Skeletal muscle satellite cell (primary cell): ENCODE results near the gene MCCC2.
"Not testable (repeated sequence)": the region's sequence is repeated elsewhere in the genome, so short reads cannot be mapped to it uniquely, and the experiment has no call there.

ENCODE experiments used
- H3K27me3 ChIP-seq: 2 replicates; pipeline ENCODE4 v1.7.0; 2013; ENCODE audit warnings: low read length; ENCODE audit not compliant: control insufficient read depth, insufficient read depth
- H3K36me3 ChIP-seq: 2 replicates; pipeline ENCODE4 v1.7.0; 2013; ENCODE audit warnings: mild to moderate bottlenecking, control low read depth, low read length; ENCODE audit not compliant: insufficient read depth
- H3K4me1 ChIP-seq: 2 replicates; pipeline ENCODE4 v1.7.0; 2013; ENCODE audit warnings: low read length; ENCODE audit not compliant: control insufficient read depth, insufficient read depth
- H3K4me2 ChIP-seq: 2 replicates; pipeline ENCODE4 v1.7.0; 2013; ENCODE audit warnings: mild to moderate bottlenecking, low read length
- H3K4me3 ChIP-seq: 2 replicates; pipeline ENCODE4 v1.7.0; 2013; ENCODE audit warnings: low read length
- H3K9ac ChIP-seq: 2 replicates; pipeline ENCODE4 v1.7.0; 2013; ENCODE audit warnings: mild to moderate bottlenecking, low read depth, low read length, moderate library complexity
- H3K9me3 ChIP-seq: replicated peaks from 2 replicates; pipeline ENCODE4 v1.7.0; 2013; ENCODE audit warnings: mild to moderate bottlenecking, control low read depth, low read length

The MCCC2 gene

DNA sequence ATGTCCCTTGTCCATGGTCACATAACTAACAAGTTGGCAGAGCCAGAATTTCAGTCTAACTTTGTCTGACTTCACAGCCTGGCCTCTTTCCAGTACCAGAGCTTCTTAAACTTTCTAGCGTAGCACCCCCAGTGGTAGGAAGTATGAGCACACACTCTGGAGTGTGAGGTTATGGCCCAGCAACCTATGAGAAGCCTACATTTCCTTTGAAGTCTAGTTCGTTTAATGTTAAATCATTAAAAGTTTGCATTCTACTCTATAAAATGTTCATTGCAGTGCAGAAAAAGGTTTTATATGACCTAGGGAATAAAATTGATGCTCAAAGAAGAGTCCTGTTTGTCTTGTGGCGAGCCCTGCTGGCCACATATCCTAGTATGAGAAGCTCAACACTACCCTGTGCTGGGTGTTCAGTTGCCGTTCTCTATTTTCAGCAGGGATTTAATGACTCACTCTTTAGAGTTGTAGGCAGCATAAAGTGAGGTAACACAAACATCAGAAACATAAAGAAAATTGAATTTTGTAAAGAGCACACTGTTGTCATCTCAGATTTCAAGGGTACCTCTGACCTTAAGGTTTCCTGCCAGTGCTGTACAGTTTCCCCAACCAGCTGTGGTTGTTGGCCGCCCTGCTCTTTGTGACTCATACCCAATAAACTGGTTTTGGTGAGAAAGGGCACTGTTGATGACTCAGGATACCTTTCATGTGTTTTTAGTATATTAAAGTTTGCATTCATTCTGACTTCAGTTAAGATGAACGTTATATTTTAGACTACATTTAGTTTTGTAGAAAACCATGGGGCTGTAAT, 14.3 kb downstream of the MCCC2 start:
- Histone ChIP-seq H3K27me3 (no peaks in the 10 kb centered on the region), H3K9ac (no peak overlapping the region), H3K9me3 (no peaks in the 10 kb centered on the region), H3K4me1 (peaks cover 19% of the 10 kb centered on the region), H3K4me2 (peak overlapping the region; percentile 47), H3K36me3 (peaks cover 11% of the 10 kb centered on the region), H3K4me3 (no peak overlapping the region)

- not testable (repeated sequence) for H3K9me3 ChIP-seq, H3K27me3 ChIP-seq, H3K4me3 ChIP-seq, H3K36me3 ChIP-seq, H3K9ac ChIP-seq, H3K4me1 ChIP-seq, H3K4me2 ChIP-seq
These were observed 22.8 kb downstream of the MCCC2 start for GRCh38 chr5:71609916-71610315.

GRCh38 chr5:71615809-71616208, 28.7 kb downstream of the MCCC2 start:
- Histone ChIP-seq H3K36me3 (no peaks in the 10 kb centered on the region), H3K4me2 (no peak overlapping the region), H3K27me3 (no peaks in the 10 kb centered on the region), H3K4me1 (no peaks in the 10 kb centered on the region), H3K4me3 (no peak overlapping the region), H3K9me3 (no peaks in the 10 kb centered on the region), H3K9ac (no peak overlapping the region)

- Histone ChIP-seq H3K9ac (no peak overlapping the region), H3K9me3 (no peaks in the 10 kb centered on the region), H3K4me1 (no peaks in the 10 kb centered on the region), H3K27me3 (no peaks in the 10 kb centered on the region), H3K4me3 (no peak overlapping the region), H3K4me2 (no peak overlapping the region), H3K36me3 (no peaks in the 10 kb centered on the region)
These were observed 33.5 kb downstream of the MCCC2 start for GRCh38 chr5:71620630-71621029.

DNA sequence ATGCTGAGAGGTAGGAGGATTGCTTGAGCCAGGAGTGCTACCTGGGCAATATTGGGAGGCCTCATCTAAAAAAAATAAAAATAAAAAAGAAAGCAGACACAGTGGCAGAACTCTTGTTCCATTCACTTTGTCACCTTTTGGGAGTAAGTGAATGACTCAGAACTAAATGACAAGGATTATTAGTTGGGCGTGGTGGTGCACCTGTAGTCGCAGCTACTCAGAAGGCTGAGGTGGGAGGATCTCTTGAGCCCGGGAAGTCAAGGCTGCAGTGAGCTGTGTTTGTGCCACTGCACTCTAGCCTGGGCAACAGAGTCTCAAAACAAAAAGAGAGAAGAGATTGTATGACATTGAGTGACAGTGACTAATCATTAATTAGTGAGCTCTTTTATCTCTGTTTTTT, 34.1 kb downstream of the MCCC2 start:
- Histone ChIP-seq H3K36me3 (no peaks in the 10 kb centered on the region), H3K4me2 (no peak overlapping the region), H3K27me3 (no peaks in the 10 kb centered on the region), H3K4me3 (no peak overlapping the region), H3K4me1 (no peaks in the 10 kb centered on the region), H3K9ac (no peak overlapping the region), H3K9me3 (no peaks in the 10 kb centered on the region)

DNA sequence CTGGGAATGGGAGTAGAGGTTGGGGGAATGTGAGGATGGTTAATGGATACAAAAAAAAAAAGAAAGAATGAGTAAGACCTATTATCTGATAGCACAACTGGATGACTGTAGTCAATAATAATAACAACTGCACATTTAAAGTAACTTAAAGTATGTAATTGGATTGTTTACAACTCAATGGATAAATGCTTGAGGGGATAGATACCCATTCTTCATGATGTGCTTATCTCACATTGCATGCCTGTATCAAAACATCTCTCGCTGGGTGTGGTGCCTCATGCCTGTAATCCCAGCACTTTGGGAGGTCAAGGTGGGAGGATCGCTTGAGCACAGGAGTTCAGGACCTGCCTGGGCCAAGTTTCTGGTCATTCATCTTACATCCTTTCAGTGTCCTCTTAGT, 34.6 kb downstream of the MCCC2 start:
- no peaks in the 10 kb centered on the region for H3K27me3 ChIP-seq
- no peak overlapping the region for H3K4me2 ChIP-seq
- no peak overlapping the region for H3K9ac ChIP-seq
- no peaks in the 10 kb centered on the region for H3K9me3 ChIP-seq
- no peaks in the 10 kb centered on the region for H3K4me1 ChIP-seq
- H3K36me3 ChIP-seq, result no peaks in the 10 kb centered on the region
- H3K4me3 ChIP-seq, result no peak overlapping the region

GRCh38 chr5:71623221-71623794, 36.2 kb downstream of the MCCC2 start:
- no peak overlapping the region for H3K4me2 ChIP-seq
- no peaks in the 10 kb centered on the region for H3K4me1 ChIP-seq
- H3K9me3 ChIP-seq, result no peaks in the 10 kb centered on the region
- H3K4me3 ChIP-seq, result no peak overlapping the region
- no peaks in the 10 kb centered on the region for H3K36me3 ChIP-seq
- H3K27me3 ChIP-seq, result no peaks in the 10 kb centered on the region
- no peak overlapping the region for H3K9ac ChIP-seq

GRCh38 chr5:71629950-71630349, 42.8 kb downstream of the MCCC2 start:
- no peak overlapping the region for H3K4me2 ChIP-seq
- H3K9me3 ChIP-seq, result no peaks in the 10 kb centered on the region
- no peaks in the 10 kb centered on the region for H3K4me1 ChIP-seq
- H3K9ac ChIP-seq, result no peak overlapping the region
- H3K36me3 ChIP-seq, result no peaks in the 10 kb centered on the region
- no peaks in the 10 kb centered on the region for H3K27me3 ChIP-seq
- H3K4me3 ChIP-seq, result no peak overlapping the region

- H3K9ac ChIP-seq, result no peak overlapping the region
- no peak overlapping the region for H3K4me2 ChIP-seq
- peaks cover 6% of the 10 kb centered on the region for H3K36me3 ChIP-seq
- H3K9me3 ChIP-seq, result no peaks in the 10 kb centered on the region
- no peaks in the 10 kb centered on the region for H3K4me1 ChIP-seq
- H3K27me3 ChIP-seq, result no peaks in the 10 kb centered on the region
- no peak overlapping the region for H3K4me3 ChIP-seq
These were observed 43.9 kb downstream of the MCCC2 start for GRCh38 chr5:71631070-71631469.

DNA sequence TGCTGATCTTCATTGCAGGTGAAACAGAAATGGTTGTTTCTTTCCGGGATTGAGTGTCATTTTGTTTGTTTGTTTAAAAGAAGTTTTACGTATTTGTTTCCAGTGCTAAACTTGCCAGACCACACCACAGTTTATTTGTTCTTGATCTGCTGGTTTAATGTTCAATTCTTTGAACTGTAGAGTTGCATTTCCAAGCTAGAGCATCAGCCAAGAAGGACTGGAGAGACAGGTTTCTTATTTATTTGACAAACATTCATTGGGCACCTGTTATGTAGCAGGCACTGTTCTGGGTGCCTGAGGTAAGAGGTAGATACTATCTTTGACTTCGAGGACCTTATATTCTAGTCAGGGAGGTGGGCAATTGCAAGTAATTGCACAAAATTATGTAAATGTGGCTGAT, 45.0 kb downstream of the MCCC2 start:
- Histone ChIP-seq H3K36me3 (peaks cover 6% of the 10 kb centered on the region), H3K27me3 (no peaks in the 10 kb centered on the region), H3K9ac (no peak overlapping the region), H3K4me3 (no peak overlapping the region), H3K4me2 (no peak overlapping the region), H3K4me1 (no peaks in the 10 kb centered on the region), H3K9me3 (no peaks in the 10 kb centered on the region)

GRCh38 chr5:71633255-71634155, 46.4 kb downstream of the MCCC2 start:
- Histone ChIP-seq H3K4me1 (no peaks in the 10 kb centered on the region), H3K4me2 (no peak overlapping the region), H3K9me3 (no peaks in the 10 kb centered on the region), H3K9ac (no peak overlapping the region), H3K4me3 (no peak overlapping the region), H3K36me3 (peaks cover 11% of the 10 kb centered on the region), H3K27me3 (no peaks in the 10 kb centered on the region)
